ENCODE results near the gene CXCR4. TPM values are rescaled to one million over a fixed set of nuclear protein-coding genes. Genes with fewer than 3 reads are reported as not detected.

CXCR4 gene
- total RNA-seq, 1 donor from 2014 or later, result 200 TPM

DNA sequence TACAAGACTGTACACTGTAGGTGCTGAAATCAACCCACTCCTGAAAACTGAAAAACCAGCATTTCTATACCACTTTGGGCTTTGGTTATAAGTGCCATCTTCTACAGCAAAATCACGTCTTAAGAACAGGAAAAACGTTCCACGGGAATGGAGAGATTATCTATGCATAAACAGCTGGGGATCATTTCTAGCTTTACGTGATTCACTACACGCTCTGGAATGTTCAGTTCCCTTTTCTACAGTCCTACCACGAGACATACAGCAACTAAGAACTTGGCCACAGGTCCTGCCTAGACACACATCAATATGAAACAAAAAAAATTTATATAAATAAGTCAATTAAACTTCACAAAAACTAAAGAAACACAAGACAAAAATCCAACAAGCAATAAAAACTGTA, 3.6 kb downstream of the CXCR4 start:
- Mint-ChIP-seq H3K9me3 (no peaks in the 10 kb centered on the region), H3K27me3 (no peaks in the 10 kb centered on the region), H3K4me3 (peak overlapping the region; percentile 96), H3K4me1 (peaks cover 67% of the 10 kb centered on the region), H3K36me3 (ENCODE audit: low read depth) (peaks cover 60% of the 10 kb centered on the region), H3K27ac (peak overlapping the region; percentile 80)
- TF ChIP-seq, protein P1, sequence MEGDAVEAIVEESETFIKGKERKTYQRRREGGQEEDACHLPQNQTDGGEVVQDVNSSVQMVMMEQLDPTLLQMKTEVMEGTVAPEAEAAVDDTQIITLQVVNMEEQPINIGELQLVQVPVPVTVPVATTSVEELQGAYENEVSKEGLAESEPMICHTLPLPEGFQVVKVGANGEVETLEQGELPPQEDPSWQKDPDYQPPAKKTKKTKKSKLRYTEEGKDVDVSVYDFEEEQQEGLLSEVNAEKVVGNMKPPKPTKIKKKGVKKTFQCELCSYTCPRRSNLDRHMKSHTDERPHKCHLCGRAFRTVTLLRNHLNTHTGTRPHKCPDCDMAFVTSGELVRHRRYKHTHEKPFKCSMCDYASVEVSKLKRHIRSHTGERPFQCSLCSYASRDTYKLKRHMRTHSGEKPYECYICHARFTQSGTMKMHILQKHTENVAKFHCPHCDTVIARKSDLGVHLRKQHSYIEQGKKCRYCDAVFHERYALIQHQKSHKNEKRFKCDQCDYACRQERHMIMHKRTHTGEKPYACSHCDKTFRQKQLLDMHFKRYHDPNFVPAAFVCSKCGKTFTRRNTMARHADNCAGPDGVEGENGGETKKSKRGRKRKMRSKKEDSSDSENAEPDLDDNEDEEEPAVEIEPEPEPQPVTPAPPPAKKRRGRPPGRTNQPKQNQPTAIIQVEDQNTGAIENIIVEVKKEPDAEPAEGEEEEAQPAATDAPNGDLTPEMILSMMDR (IDR thresholded peaks at IDR 0.05), result no peak
- ChIA-PET POLR2A (interaction anchor here (0.9 to 10.9 kb wide), 13 partner anchors 11 to 270 kb away, joined by 3 to 478 read pairs (median 5); partner anchors contain the start of gene DARS1), CTCF (interaction anchor here (2.2 kb wide), 1 partner anchor 117 kb away, joined by 8 read pairs; no protein-coding TSS in a partner anchor)
- DNase-seq (no peak), ATAC-seq (ENCODE audit: low read depth) (no peak)
- intact Hi-C loops (cut with micrococcal nuclease), result loop anchor here (1.0 kb wide), 1 partner anchor 197 kb away; no protein-coding TSS in a partner anchor

DNA sequence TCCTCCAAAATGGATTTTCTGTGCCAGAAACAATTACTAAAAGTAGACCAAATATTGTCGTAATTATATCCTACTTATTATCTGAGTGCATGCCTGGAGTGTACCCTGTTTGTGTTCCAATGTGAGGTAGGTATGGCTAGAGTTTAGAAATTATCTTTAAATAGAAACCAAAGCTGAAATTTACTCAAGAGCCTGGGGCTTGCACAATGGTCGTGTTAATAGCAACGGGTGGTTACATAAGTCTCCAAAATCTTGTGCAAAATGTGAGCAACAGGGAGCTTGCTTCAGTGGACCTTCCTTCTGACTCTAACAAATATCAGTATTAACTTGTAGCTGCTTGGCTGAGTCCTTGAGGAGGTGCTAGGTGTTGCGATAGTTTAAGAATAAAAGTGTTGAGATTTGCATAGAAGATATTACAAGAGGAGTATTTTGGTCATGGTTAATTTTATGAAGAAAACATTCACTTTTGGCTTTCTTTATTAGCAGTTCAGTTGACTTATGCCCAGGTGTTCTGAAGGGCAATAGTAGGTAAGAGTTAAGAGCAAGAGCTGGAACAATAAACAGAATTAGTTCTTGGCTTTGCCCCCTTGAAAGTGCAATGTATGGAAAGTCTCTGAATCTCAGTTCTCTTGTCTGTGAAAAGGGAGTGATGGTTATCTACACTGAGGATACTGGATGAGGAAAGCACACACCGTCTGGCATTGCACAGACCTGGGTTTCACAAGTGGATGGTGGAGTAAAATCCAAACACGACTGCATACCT, 4.6 kb downstream of the CXCR4 start:
- peak overlapping the region; percentile 80 for H3K27ac Mint-ChIP-seq
- intact Hi-C loops (cut with micrococcal nuclease), result no loop called here
- peak overlapping the region; percentile 96 for H3K4me3 Mint-ChIP-seq
- ChIA-PET CTCF (interaction anchor here (2.2 kb wide), 1 partner anchor 116 kb away, joined by 8 read pairs; no protein-coding TSS in a partner anchor), POLR2A (interaction anchor here (0.6 to 10.9 kb wide), 9 partner anchors 19 to 293 kb away, joined by 3 to 478 read pairs (median 4); partner anchors contain the start of gene DARS1)
- peaks cover 75% of the 10 kb centered on the region for H3K4me1 Mint-ChIP-seq
- H3K27me3 Mint-ChIP-seq, result no peaks in the 10 kb centered on the region
- ATAC-seq (ENCODE audit: low read depth) (no peak), DNase-seq (no peak)
- TF ChIP-seq, protein P1 (IDR thresholded peaks at IDR 0.05), result no peak
- H3K9me3 Mint-ChIP-seq, result no peaks in the 10 kb centered on the region
- peaks cover 52% of the 10 kb centered on the region for H3K36me3 Mint-ChIP-seq (ENCODE audit: low read depth)

DNA sequence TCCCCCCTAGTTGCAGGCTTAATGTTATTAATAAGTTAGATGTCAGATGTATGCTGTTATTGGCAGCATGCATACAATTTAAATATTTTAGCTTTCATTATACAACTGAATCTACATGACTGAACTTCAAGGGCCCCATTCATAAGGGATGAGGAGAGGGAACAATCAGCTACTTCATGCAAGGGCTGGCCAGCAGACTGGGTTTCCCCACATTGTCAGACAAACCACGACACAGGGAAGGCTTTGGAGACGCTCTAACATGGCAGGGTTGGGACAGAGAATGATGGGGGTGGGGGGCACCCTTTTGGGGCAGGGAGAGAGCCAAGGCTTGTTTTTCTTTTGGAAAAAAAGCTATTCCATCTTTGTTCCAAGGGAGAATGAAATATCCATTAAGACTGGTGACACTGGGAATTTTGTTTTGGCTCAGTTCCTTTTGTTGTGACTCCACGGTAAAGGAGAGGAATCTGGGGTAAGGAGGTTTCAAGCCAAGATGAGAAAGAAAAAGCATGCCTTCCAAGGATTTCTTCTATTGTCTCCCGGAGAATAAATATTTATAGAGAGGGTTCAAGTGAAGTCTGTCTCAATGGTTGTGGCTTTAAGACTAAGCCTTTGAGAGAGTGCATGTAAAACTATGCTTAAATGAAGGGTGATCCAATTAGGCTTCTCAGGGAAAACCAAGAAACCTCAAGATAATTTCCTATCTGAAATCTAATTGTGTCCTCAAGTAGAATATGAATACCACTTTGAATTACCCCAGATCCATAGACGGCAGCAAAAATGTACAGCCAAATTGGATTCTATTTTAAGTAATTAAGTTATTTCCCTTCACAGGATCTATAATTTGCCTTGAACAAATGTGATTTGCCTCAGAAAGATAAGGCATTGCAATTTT, 5.4 kb downstream of the CXCR4 start:
- TF ChIP-seq, protein P1 (IDR thresholded peaks at IDR 0.05), result no peak
- Mint-ChIP-seq H3K36me3 (ENCODE audit: low read depth) (peaks cover 48% of the 10 kb centered on the region), H3K4me1 (peaks cover 83% of the 10 kb centered on the region), H3K4me3 (peak overlapping the region; percentile 96), H3K27ac (peak overlapping the region; percentile 24), H3K9me3 (no peaks in the 10 kb centered on the region), H3K27me3 (no peaks in the 10 kb centered on the region)
- DNase-seq (no peak), ATAC-seq (ENCODE audit: low read depth) (no peak)
- ChIA-PET CTCF (interaction anchor here (2.2 kb wide), 1 partner anchor 115 kb away, joined by 8 read pairs; no protein-coding TSS in a partner anchor), POLR2A (interaction anchor here (0.5 to 10.9 kb wide), 16 partner anchors 20 to 269 kb away, joined by 3 to 478 read pairs (median 4); no protein-coding TSS in a partner anchor)
- intact Hi-C loops (cut with micrococcal nuclease), result no loop called here

DNA sequence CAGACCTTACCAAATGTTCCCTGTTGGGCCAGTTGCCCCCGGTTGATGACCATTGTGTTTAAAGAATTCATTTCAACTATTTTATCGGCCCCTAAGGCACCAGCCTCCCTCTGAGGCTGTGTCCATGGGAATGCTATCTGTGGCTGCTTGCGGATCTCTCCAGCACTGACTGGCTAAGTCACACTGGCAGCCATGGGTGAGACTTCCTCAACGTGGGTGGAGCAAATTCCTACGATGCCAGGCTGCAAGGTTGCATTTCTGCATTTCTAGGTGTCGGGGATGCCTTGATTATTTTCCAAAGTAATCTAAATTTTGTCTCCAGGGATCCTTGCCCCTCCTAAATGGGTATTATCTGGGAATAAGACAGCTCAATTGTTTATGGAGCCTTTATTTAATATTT, 6.2 kb downstream of the CXCR4 start:
- intact Hi-C loops (cut with micrococcal nuclease), result no loop called here
- peaks cover 41% of the 10 kb centered on the region for H3K36me3 Mint-ChIP-seq (ENCODE audit: low read depth)
- H3K27me3 Mint-ChIP-seq, result no peaks in the 10 kb centered on the region
- ChIA-PET POLR2A (interaction anchor here (0.5 to 10.9 kb wide), 13 partner anchors 21 to 270 kb away, joined by 3 to 478 read pairs (median 4); no protein-coding TSS in a partner anchor), CTCF (no interaction called here)
- H3K4me1 Mint-ChIP-seq, result peaks cover 92% of the 10 kb centered on the region
- no peak overlapping the region for H3K4me3 Mint-ChIP-seq
- peak overlapping the region; percentile 6 for H3K27ac Mint-ChIP-seq
- no peaks in the 10 kb centered on the region for H3K9me3 Mint-ChIP-seq
- ATAC-seq (ENCODE audit: low read depth), result no peak
- DNase-seq, result no peak
- TF ChIP-seq, protein P1 (IDR thresholded peaks at IDR 0.05), result no peak
